ENCODE data around the gene TP53I13.

The TP53I13 gene

GRCh38 chr17:29570521-29570920 is 2.0 kb downstream of the TP53I13 start:
- H3K27ac Mint-ChIP-seq, result no peak overlapping the region
- H3K36me3 Mint-ChIP-seq (ENCODE audit: low read depth), result peaks cover 7% of the 10 kb centered on the region
- no peaks in the 10 kb centered on the region for H3K9me3 Mint-ChIP-seq
- H3K4me3 Mint-ChIP-seq, result peak overlapping the region; percentile 45
- no peak for TF ChIP-seq CTCF (IDR thresholded peaks at IDR 0.05)
- peaks cover 36% of the 10 kb centered on the region for H3K4me1 Mint-ChIP-seq
- H3K27me3 Mint-ChIP-seq (ENCODE audit: low read depth, poor library complexity), result peaks cover 35% of the 10 kb centered on the region
- DNase-seq, result no peak

- Mint-ChIP-seq H3K4me1 (peaks cover 31% of the 10 kb centered on the region), H3K9me3 (no peaks in the 10 kb centered on the region), H3K27me3 (ENCODE audit: low read depth, poor library complexity) (peaks cover 25% of the 10 kb centered on the region), H3K4me3 (no peak overlapping the region), H3K27ac (no peak overlapping the region), H3K36me3 (ENCODE audit: low read depth) (peaks cover 7% of the 10 kb centered on the region)
- no peak for DNase-seq
- TF ChIP-seq CTCF (IDR thresholded peaks at IDR 0.05), result no peak
Observed at GRCh38 chr17:29571486-29571882, 3.0 kb downstream of the TP53I13 start.

- Mint-ChIP-seq H3K27ac (no peak overlapping the region), H3K4me3 (no peak overlapping the region), H3K4me1 (peaks cover 31% of the 10 kb centered on the region), H3K36me3 (ENCODE audit: low read depth) (peaks cover 7% of the 10 kb centered on the region), H3K9me3 (no peaks in the 10 kb centered on the region), H3K27me3 (ENCODE audit: low read depth, poor library complexity) (peaks cover 20% of the 10 kb centered on the region)
- DNase-seq, result no peak
- no peak for TF ChIP-seq CTCF (IDR thresholded peaks at IDR 0.05)
Observed at GRCh38 chr17:29571883-29572681, 3.6 kb downstream of the TP53I13 start.

GRCh38 chr17:29572691-29573557 is 4.4 kb downstream of the TP53I13 start:
- Mint-ChIP-seq H3K9me3 (no peaks in the 10 kb centered on the region), H3K36me3 (ENCODE audit: low read depth) (peaks cover 7% of the 10 kb centered on the region), H3K4me3 (no peak overlapping the region), H3K27ac (no peak overlapping the region), H3K27me3 (ENCODE audit: low read depth, poor library complexity) (peaks cover 12% of the 10 kb centered on the region), H3K4me1 (peaks cover 35% of the 10 kb centered on the region)
- TF ChIP-seq CTCF (IDR thresholded peaks at IDR 0.05), result peak; percentile 68
- DNase-seq, result peak; percentile 85

GRCh38 chr17:29573558-29573869 is 5.0 kb downstream of the TP53I13 start:
- Mint-ChIP-seq H3K36me3 (ENCODE audit: low read depth) (peaks cover 12% of the 10 kb centered on the region), H3K9me3 (no peaks in the 10 kb centered on the region), H3K27me3 (ENCODE audit: low read depth, poor library complexity) (peaks cover 7% of the 10 kb centered on the region), H3K4me1 (peaks cover 37% of the 10 kb centered on the region), H3K27ac (no peak overlapping the region), H3K4me3 (no peak overlapping the region)
- TF ChIP-seq CTCF (IDR thresholded peaks at IDR 0.05), result no peak
- no peak for DNase-seq
